Measurements from ENCODE around the gene B4GALT4. TPM values are rescaled to one million over a fixed set of nuclear protein-coding genes. Genes with fewer than 3 reads are reported as not detected.

The B4GALT4 gene
- total RNA-seq, result 10 to 100 TPM; 17.1 to 19.6 TPM

- no peaks in the 10 kb centered on the region for H3K9me3 ChIP-seq
- H3K36me3 ChIP-seq, result no peaks in the 10 kb centered on the region
- peak; percentile 42 for DNase-seq (ENCODE audit: low spot score)
- TF ChIP-seq CTCF (IDR thresholded peaks at IDR 0.05), result no peak
- ATAC-seq (ENCODE audit: insufficient number of reproducible peaks, low FRiP score, low read depth), result peak; percentile 95
- no peaks in the 10 kb centered on the region for H3K27me3 ChIP-seq (replicated peaks; ENCODE audit: insufficient read depth)
- peak within 1 kb of the TSS; percentile 89 for H3K27ac ChIP-seq
- peaks cover 12 to 26% of the 10 kb centered on the region in 2 donors for H3K4me1 ChIP-seq (ENCODE audit: control insufficient read depth in 1 of 2, low read depth in 2 of 2)
- peak within 1 kb of the TSS; percentile 97 for H3K4me3 ChIP-seq
These were observed at the start of gene B4GALT4 for GRCh38 chr3:119240591-119241434. Gene B4GALT4, minus strand, starts transcription at chr3:119240878. Its CDS starts 10,779 bp downstream, at chr3:119230099.

- H3K4me3 ChIP-seq, result no peak overlapping the region
- ATAC-seq (ENCODE audit: insufficient number of reproducible peaks, low FRiP score, low read depth) (no peak), DNase-seq (ENCODE audit: low spot score) (no peak)
- no peak overlapping the region for H3K27ac ChIP-seq
- no peak for TF ChIP-seq CTCF (IDR thresholded peaks at IDR 0.05)
- H3K36me3 ChIP-seq, result no peaks in the 10 kb centered on the region
- peaks cover 2 to 10% of the 10 kb centered on the region in 2 donors for H3K4me1 ChIP-seq (ENCODE audit: control insufficient read depth in 1 of 2, low read depth in 2 of 2)
- no peaks in the 10 kb centered on the region for H3K27me3 ChIP-seq (replicated peaks; ENCODE audit: insufficient read depth)
- peaks cover 5% of the 10 kb centered on the region for H3K9me3 ChIP-seq
These were observed 48.7 kb upstream of the B4GALT4 start for GRCh38 chr3:119289404-119289770.

GRCh38 chr3:119288669-119289403 is 48.2 kb upstream of the B4GALT4 start:
- ATAC-seq (ENCODE audit: insufficient number of reproducible peaks, low FRiP score, low read depth) (no peak), DNase-seq (ENCODE audit: low spot score) (no peak)
- Histone ChIP-seq H3K27me3 (replicated peaks; ENCODE audit: insufficient read depth) (no peaks in the 10 kb centered on the region), H3K4me1 (ENCODE audit: control insufficient read depth in 1 of 2, low read depth in 2 of 2) (peaks cover 2 to 10% of the 10 kb centered on the region in 2 donors), H3K4me3 (no peak overlapping the region), H3K27ac (no peak overlapping the region), H3K36me3 (no peaks in the 10 kb centered on the region), H3K9me3 (peaks cover 5% of the 10 kb centered on the region)
- TF ChIP-seq CTCF (IDR thresholded peaks at IDR 0.05), result no peak

GRCh38 chr3:119279584-119280243 is 39.0 kb upstream of the B4GALT4 start:
- Histone ChIP-seq H3K9me3 (no peaks in the 10 kb centered on the region), H3K27ac (peak overlapping the region; percentile 36 to 54), H3K4me1 (ENCODE audit: control insufficient read depth in 1 of 2, low read depth in 2 of 2) (peaks cover 0 to 11% of the 10 kb centered on the region in 2 donors), H3K36me3 (no peaks in the 10 kb centered on the region), H3K27me3 (replicated peaks; ENCODE audit: insufficient read depth) (no peaks in the 10 kb centered on the region), H3K4me3 (no peak overlapping the region)
- TF ChIP-seq CTCF (IDR thresholded peaks at IDR 0.05), result no peak
- DNase-seq (ENCODE audit: low spot score) (no peak), ATAC-seq (ENCODE audit: insufficient number of reproducible peaks, low FRiP score, low read depth) (peak; percentile 19)

GRCh38 chr3:119279101-119279554 is 38.5 kb upstream of the B4GALT4 start:
- no peak overlapping the region for H3K4me3 ChIP-seq
- TF ChIP-seq CTCF (IDR thresholded peaks at IDR 0.05), result no peak
- no peaks in the 10 kb centered on the region for H3K9me3 ChIP-seq
- peak; percentile 64 for ATAC-seq (ENCODE audit: insufficient number of reproducible peaks, low FRiP score, low read depth)
- peak overlapping the region; percentile 36 to 54 for H3K27ac ChIP-seq
- no peaks in the 10 kb centered on the region for H3K36me3 ChIP-seq
- DNase-seq (ENCODE audit: low spot score), result no peak
- H3K27me3 ChIP-seq (replicated peaks; ENCODE audit: insufficient read depth), result no peaks in the 10 kb centered on the region
- peaks cover 0 to 11% of the 10 kb centered on the region in 2 donors for H3K4me1 ChIP-seq (ENCODE audit: control insufficient read depth in 1 of 2, low read depth in 2 of 2)
